Stimulated activated CD4-positive, alpha-beta T cell treated with anti-CD3 and anti-CD28 coated beads, Interleukin-1b, Interleukin-23, amount 100 ng/mL, for 24 hours (primary cell): ENCODE measurements around the gene BCL6.

Experiments
- DNase-seq, 4 experiments: peaks; one replicate each; pipeline ENCODE4 v3.0.0-alpha.2; 2020; ENCODE audit warnings: low read depth in 4 of 4, low spot score in 1 of 4

BCL6 gene

GRCh38 chr3:187739094-187739560, 6.1 kb downstream of the BCL6 start:
- DNase-seq: no peak

GRCh38 chr3:187738331-187739093, 6.8 kb downstream of the BCL6 start:
- DNase-seq: peak in 3 of 4 experiments; percentile 51 to 71 (median 64)

GRCh38 chr3:187738071-187738330, 7.3 kb downstream of the BCL6 start:
- no peak for DNase-seq

- DNase-seq: peak in 2 of 4 experiments; percentile 48 to 58
Observed at GRCh38 chr3:187737368-187738070, 7.7 kb downstream of the BCL6 start.

GRCh38 chr3:187737006-187737367, 8.3 kb downstream of the BCL6 start:
- DNase-seq: no peak

GRCh38 chr3:187736418-187736871, 8.8 kb downstream of the BCL6 start:
- DNase-seq: no peak

- no peak for DNase-seq
Observed at GRCh38 chr3:187735837-187736236, 9.4 kb downstream of the BCL6 start.

- no peak for DNase-seq
Observed at GRCh38 chr3:187735383-187735782, 9.9 kb downstream of the BCL6 start.

GRCh38 chr3:187734841-187735240, 10.4 kb downstream of the BCL6 start:
- DNase-seq: no peak

- DNase-seq: no peak
Observed at GRCh38 chr3:187733371-187733770, 11.9 kb downstream of the BCL6 start.

GRCh38 chr3:187729598-187729997, 15.7 kb downstream of the BCL6 start:
- DNase-seq: no peak

- DNase-seq: no peak
Observed at GRCh38 chr3:187728940-187729583, 16.2 kb downstream of the BCL6 start.

GRCh38 chr3:187728248-187728647, 17.0 kb downstream of the BCL6 start:
- no peak for DNase-seq

GRCh38 chr3:187726564-187726963, 18.7 kb downstream of the BCL6 start:
- no peak for DNase-seq

GRCh38 chr3:187725653-187726370, 19.5 kb downstream of the BCL6 start:
- DNase-seq: no peak

GRCh38 chr3:187725224-187725623, 20.0 kb downstream of the BCL6 start:
- no peak for DNase-seq

GRCh38 chr3:187722206-187722612, 23.1 kb downstream of the BCL6 start:
- DNase-seq: no peak

- DNase-seq: no peak
Observed at GRCh38 chr3:187721055-187721454, 24.2 kb downstream of the BCL6 start.

- no peak for DNase-seq
Observed at GRCh38 chr3:187720337-187720670, 25.0 kb downstream of the BCL6 start.

GRCh38 chr3:187719628-187720336, 25.5 kb downstream of the BCL6 start:
- DNase-seq: no peak

- DNase-seq: no peak
Observed at GRCh38 chr3:187718802-187719201, 26.5 kb downstream of the BCL6 start.
